Smooth muscle cell of the brain vasculature (primary cell): Measurements from ENCODE around the gene SPPL2C.
A peak's percentile ranks its signal among the peaks of the same experiment; 100 is the strongest.

ENCODE experiments used
- DNase-seq: peaks from one replicate; pipeline ENCODE4 v3.0.0-alpha.2; 2012; ENCODE audit warnings: low read depth, low spot score

The SPPL2C gene

GRCh38 chr17:45877467-45877866, 32.8 kb downstream of the SPPL2C start:
- DNase-seq = no peak

- DNase-seq = no peak
These were observed 38.4 kb downstream of the SPPL2C start for GRCh38 chr17:45883063-45883462.

GRCh38 chr17:45886852-45887251, 42.2 kb downstream of the SPPL2C start:
- DNase-seq = no peak

- DNase-seq = no peak
These were observed 43.7 kb downstream of the SPPL2C start for GRCh38 chr17:45888392-45888791.

- DNase-seq = no peak
These were observed 44.9 kb downstream of the SPPL2C start for GRCh38 chr17:45889579-45889978.

GRCh38 chr17:45893725-45894021, 49.0 kb downstream of the SPPL2C start:
- DNase-seq = no peak

GRCh38 chr17:45894022-45894784, 49.5 kb downstream of the SPPL2C start, which contains the start of gene MAPT:
TSS of gene MAPT (plus strand) at chr17:45894554. CDS start at chr17:45962338, 67,784 bp downstream.
- DNase-seq = peak; percentile 51

- DNase-seq = no peak
These were observed 50.8 kb downstream of the SPPL2C start for GRCh38 chr17:45895304-45895968.

GRCh38 chr17:45895969-45896785, 51.5 kb downstream of the SPPL2C start:
- DNase-seq = no peak
